Stimulated activated naive CD8-positive, alpha-beta T cell treated with anti-CD3 and anti-CD28 coated beads, Interleukin-15, Interleukin-2, amounts not matched to agents 100 ng/mL and 50 ng/mL, for 24 hours (primary cell): Measurements from ENCODE around the gene TBXAS1.

Experiments used
- H3K27ac Mint-ChIP-seq: one replicate; pipeline ENCODE4 v1.8.0; 2021; ENCODE audit warnings: mild to moderate bottlenecking, mixed read lengths
- H3K27me3 Mint-ChIP-seq: one replicate; pipeline ENCODE4 v1.8.0; 2021; ENCODE audit warnings: mixed read lengths
- H3K36me3 Mint-ChIP-seq: one replicate; pipeline ENCODE4 v1.8.0; 2021; ENCODE audit warnings: low read depth, mixed read lengths
- H3K4me1 Mint-ChIP-seq: one replicate; pipeline ENCODE4 v1.8.0; 2021; ENCODE audit warnings: low read depth, mixed read lengths
- H3K4me3 Mint-ChIP-seq: one replicate; pipeline ENCODE4 v1.8.0; 2021; ENCODE audit warnings: mild to moderate bottlenecking, mixed read lengths
- H3K9me3 Mint-ChIP-seq: one replicate; pipeline ENCODE4 v1.8.0; 2021; ENCODE audit warnings: mixed read lengths

The TBXAS1 gene

GRCh38 chr7:140004672-140005071 lies 175.6 kb downstream of the TBXAS1 start:
- no peaks in the 10 kb centered on the region for H3K9me3 Mint-ChIP-seq
- H3K4me3 Mint-ChIP-seq, result no peak overlapping the region
- no peaks in the 10 kb centered on the region for H3K27me3 Mint-ChIP-seq
- no peaks in the 10 kb centered on the region for H3K36me3 Mint-ChIP-seq
- H3K4me1 Mint-ChIP-seq, result no peaks in the 10 kb centered on the region
- no peak overlapping the region for H3K27ac Mint-ChIP-seq

DNA sequence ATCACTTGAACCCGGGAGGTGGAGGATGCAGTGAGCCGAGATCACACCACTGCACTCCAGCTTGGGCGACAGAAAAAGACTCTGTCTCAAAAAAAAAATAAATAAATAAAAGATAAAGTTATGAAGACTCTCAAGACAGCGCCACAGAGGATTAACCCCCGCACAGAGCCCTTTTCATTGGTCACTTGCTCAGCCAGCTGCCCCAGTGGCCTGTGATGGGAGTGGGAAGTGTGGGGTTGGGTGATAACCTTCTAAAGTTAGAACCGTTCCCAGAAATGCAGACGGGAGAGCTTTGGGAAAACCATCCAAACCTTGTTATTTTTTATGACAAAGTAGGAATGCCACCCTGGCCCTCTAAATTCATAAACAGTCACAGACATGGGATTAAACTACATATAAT lies 176.3 kb downstream of the TBXAS1 start:
- Mint-ChIP-seq H3K27ac (no peak overlapping the region), H3K9me3 (no peaks in the 10 kb centered on the region), H3K36me3 (no peaks in the 10 kb centered on the region), H3K4me3 (no peak overlapping the region), H3K27me3 (no peaks in the 10 kb centered on the region), H3K4me1 (no peaks in the 10 kb centered on the region)

GRCh38 chr7:140005754-140006503 lies 176.9 kb downstream of the TBXAS1 start:
- Mint-ChIP-seq H3K27ac (no peak overlapping the region), H3K9me3 (no peaks in the 10 kb centered on the region), H3K27me3 (no peaks in the 10 kb centered on the region), H3K36me3 (no peaks in the 10 kb centered on the region), H3K4me1 (no peaks in the 10 kb centered on the region), H3K4me3 (no peak overlapping the region)

DNA sequence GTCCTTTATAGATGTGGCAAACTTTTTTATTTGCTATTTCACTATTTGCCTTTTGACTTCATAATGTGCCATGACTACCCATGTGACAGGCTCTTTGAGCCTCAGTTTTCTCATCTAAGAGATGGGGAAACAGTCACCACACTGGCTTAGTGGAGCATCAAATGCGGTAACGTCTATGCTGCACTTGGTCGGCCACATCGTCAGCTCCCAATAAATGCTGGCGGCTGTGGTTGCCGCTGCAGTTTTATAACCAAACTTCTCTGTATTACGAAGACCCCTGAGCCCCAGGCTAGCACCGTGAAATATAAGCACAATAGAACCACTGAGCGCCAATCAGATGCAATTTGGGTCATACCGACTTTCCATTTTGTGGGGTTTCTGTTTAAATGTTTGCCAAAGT lies 177.5 kb downstream of the TBXAS1 start:
- no peak overlapping the region for H3K4me3 Mint-ChIP-seq
- H3K4me1 Mint-ChIP-seq, result no peaks in the 10 kb centered on the region
- no peaks in the 10 kb centered on the region for H3K36me3 Mint-ChIP-seq
- no peaks in the 10 kb centered on the region for H3K27me3 Mint-ChIP-seq
- no peaks in the 10 kb centered on the region for H3K9me3 Mint-ChIP-seq
- no peak overlapping the region for H3K27ac Mint-ChIP-seq

- Mint-ChIP-seq H3K27me3 (no peaks in the 10 kb centered on the region), H3K36me3 (no peaks in the 10 kb centered on the region), H3K4me3 (no peak overlapping the region)
These were observed 178.1 kb downstream of the TBXAS1 start for GRCh38 chr7:140007051-140007690.

DNA sequence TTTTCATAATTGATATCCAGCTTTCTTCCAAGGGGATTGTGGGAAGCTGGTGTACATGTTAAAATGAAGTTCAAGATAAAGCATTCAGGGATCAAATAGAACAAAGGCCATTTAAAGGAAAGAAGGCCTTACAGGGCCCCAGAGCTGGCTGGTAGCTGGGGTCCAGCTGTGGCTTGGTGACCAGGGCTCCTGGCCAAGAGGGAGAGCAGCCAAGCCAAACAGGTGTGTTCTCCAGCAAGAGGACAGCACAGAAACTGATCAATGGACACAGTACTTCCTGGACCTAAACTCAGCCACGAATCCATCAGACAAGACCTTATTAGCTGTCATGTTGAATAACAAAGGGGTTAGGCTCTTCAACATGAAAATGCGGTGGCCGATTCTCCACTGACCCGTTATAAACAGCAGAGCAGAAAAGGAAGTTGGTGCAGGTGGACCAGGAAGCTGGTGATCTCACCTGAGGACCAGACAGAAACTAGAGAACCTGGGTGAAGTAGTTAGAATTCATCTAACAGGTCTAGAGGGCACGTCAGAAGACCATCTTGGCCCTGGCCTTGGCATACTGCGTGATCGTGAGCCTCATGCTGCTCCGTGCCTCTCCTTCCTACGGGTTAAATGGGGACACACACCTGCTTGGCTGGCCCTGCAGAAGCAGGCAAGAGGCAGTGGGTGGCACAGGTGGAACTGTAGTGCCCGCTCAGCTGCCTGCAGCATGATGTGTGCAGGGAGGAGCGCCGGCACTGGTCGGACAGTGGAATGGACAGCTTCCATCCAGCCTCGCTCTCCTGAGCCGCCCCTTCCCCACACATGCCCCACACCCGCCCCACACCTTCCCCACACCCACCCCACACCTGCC lies 179.9 kb downstream of the TBXAS1 start:
- Mint-ChIP-seq H3K36me3 (no peaks in the 10 kb centered on the region), H3K4me1 (no peaks in the 10 kb centered on the region), H3K27me3 (no peaks in the 10 kb centered on the region), H3K9me3 (no peaks in the 10 kb centered on the region), H3K27ac (no peak overlapping the region), H3K4me3 (no peak overlapping the region)

More at GRCh38 chr7:140007051-140007690, 178.1 kb downstream of the TBXAS1 start:
- Mint-ChIP-seq H3K4me1 (no peaks in the 10 kb centered on the region), H3K9me3 (no peaks in the 10 kb centered on the region), H3K27ac (no peak overlapping the region)

- H3K27ac Mint-ChIP-seq, result no peak overlapping the region
- H3K36me3 Mint-ChIP-seq, result no peaks in the 10 kb centered on the region
- no peaks in the 10 kb centered on the region for H3K4me1 Mint-ChIP-seq
These were observed 180.7 kb downstream of the TBXAS1 start for GRCh38 chr7:140009735-140010134.

DNA sequence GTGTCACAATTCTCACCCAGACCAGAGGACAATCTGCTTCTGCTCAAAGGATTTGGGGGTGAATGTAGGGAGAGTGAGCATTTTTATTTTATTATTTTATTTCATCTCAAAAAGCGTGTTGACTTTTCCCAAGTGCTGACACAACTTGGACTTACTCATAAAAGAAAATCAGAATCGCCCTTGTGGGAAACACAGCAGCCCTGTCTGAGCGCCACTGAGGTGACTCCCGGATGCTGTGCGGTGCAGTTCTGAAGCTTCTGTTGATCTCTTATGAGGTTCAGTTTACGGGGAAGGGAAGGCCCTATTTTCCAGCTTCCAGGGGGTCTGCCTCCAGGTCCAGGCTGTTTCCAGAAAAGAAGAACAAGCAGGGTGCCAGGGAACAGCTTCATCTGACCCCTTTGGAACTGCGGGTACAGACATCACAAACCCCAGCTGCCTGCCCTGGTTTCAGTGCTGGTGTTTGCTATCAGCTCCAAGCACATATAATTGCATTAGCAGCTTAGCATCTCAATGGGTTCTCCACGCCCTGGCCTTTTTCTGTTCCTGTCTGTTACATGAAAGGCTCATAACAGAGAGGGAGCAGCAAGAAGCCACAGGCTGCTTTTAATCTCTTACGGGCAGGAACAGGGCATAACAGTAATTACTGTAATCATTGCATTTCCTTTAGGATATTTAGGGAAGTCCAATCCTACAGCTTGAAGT lies 181.3 kb downstream of the TBXAS1 start:
- H3K4me3 Mint-ChIP-seq, result no peak overlapping the region
- no peaks in the 10 kb centered on the region for H3K4me1 Mint-ChIP-seq
- H3K9me3 Mint-ChIP-seq, result no peaks in the 10 kb centered on the region
- H3K27me3 Mint-ChIP-seq, result no peaks in the 10 kb centered on the region
- H3K36me3 Mint-ChIP-seq, result no peaks in the 10 kb centered on the region
- H3K27ac Mint-ChIP-seq, result no peak overlapping the region

More at GRCh38 chr7:140009735-140010134, 180.7 kb downstream of the TBXAS1 start:
- Mint-ChIP-seq H3K4me3 (no peak overlapping the region), H3K9me3 (no peaks in the 10 kb centered on the region), H3K27me3 (no peaks in the 10 kb centered on the region)

GRCh38 chr7:140013676-140014075 lies 184.6 kb downstream of the TBXAS1 start:
- no peak overlapping the region for H3K27ac Mint-ChIP-seq
- no peak overlapping the region for H3K4me3 Mint-ChIP-seq
- H3K9me3 Mint-ChIP-seq, result no peaks in the 10 kb centered on the region
- no peaks in the 10 kb centered on the region for H3K27me3 Mint-ChIP-seq
- no peaks in the 10 kb centered on the region for H3K4me1 Mint-ChIP-seq
- H3K36me3 Mint-ChIP-seq, result no peaks in the 10 kb centered on the region

GRCh38 chr7:140014123-140014522 lies 185.1 kb downstream of the TBXAS1 start:
- Mint-ChIP-seq H3K36me3 (no peaks in the 10 kb centered on the region), H3K4me1 (no peaks in the 10 kb centered on the region), H3K9me3 (no peaks in the 10 kb centered on the region), H3K27me3 (no peaks in the 10 kb centered on the region), H3K27ac (no peak overlapping the region), H3K4me3 (no peak overlapping the region)

GRCh38 chr7:140015471-140015970 lies 186.5 kb downstream of the TBXAS1 start:
- no peak overlapping the region for H3K4me3 Mint-ChIP-seq
- H3K36me3 Mint-ChIP-seq, result no peaks in the 10 kb centered on the region
- no peak overlapping the region for H3K27ac Mint-ChIP-seq
- no peaks in the 10 kb centered on the region for H3K9me3 Mint-ChIP-seq
- H3K4me1 Mint-ChIP-seq, result no peaks in the 10 kb centered on the region
- no peaks in the 10 kb centered on the region for H3K27me3 Mint-ChIP-seq

DNA sequence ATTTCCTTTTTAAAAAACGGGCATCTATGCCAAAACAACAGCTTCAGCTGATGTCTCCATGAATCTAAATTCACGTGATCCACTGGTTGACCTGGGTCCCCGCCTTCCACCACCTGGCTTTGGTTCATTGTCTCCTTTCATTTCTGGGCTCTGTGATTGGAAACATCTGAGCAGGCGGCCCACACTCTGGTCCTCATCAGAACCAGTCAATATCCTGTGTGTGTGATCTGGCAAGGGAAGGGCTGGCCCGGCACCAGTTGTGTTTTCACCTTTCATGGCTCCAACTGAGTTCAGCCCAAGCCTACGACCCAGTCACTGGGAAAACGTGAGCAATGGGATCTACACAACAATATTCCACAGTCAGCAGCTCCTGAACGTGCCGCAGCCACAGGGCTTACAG lies 187.5 kb downstream of the TBXAS1 start:
- H3K9me3 Mint-ChIP-seq, result no peaks in the 10 kb centered on the region
- H3K4me1 Mint-ChIP-seq, result no peaks in the 10 kb centered on the region
- H3K27me3 Mint-ChIP-seq, result no peaks in the 10 kb centered on the region
- no peak overlapping the region for H3K4me3 Mint-ChIP-seq
- no peaks in the 10 kb centered on the region for H3K36me3 Mint-ChIP-seq
- H3K27ac Mint-ChIP-seq, result no peak overlapping the region

GRCh38 chr7:140017034-140017433 lies 188.0 kb downstream of the TBXAS1 start:
- H3K27me3 Mint-ChIP-seq, result no peaks in the 10 kb centered on the region
- no peaks in the 10 kb centered on the region for H3K36me3 Mint-ChIP-seq
- no peak overlapping the region for H3K4me3 Mint-ChIP-seq
- no peaks in the 10 kb centered on the region for H3K9me3 Mint-ChIP-seq
- no peaks in the 10 kb centered on the region for H3K4me1 Mint-ChIP-seq
- H3K27ac Mint-ChIP-seq, result no peak overlapping the region

GRCh38 chr7:140017543-140017942 lies 188.5 kb downstream of the TBXAS1 start:
- Mint-ChIP-seq H3K36me3 (peaks cover 3% of the 10 kb centered on the region), H3K9me3 (no peaks in the 10 kb centered on the region), H3K4me1 (no peaks in the 10 kb centered on the region), H3K27ac (no peak overlapping the region), H3K4me3 (no peak overlapping the region), H3K27me3 (no peaks in the 10 kb centered on the region)
